ENCODE results near the gene ZNF598.
"Not testable (repeated sequence)": the region's sequence is repeated elsewhere in the genome, so short reads cannot be mapped to it uniquely, and the experiment has no call there.

The ZNF598 gene

DNA sequence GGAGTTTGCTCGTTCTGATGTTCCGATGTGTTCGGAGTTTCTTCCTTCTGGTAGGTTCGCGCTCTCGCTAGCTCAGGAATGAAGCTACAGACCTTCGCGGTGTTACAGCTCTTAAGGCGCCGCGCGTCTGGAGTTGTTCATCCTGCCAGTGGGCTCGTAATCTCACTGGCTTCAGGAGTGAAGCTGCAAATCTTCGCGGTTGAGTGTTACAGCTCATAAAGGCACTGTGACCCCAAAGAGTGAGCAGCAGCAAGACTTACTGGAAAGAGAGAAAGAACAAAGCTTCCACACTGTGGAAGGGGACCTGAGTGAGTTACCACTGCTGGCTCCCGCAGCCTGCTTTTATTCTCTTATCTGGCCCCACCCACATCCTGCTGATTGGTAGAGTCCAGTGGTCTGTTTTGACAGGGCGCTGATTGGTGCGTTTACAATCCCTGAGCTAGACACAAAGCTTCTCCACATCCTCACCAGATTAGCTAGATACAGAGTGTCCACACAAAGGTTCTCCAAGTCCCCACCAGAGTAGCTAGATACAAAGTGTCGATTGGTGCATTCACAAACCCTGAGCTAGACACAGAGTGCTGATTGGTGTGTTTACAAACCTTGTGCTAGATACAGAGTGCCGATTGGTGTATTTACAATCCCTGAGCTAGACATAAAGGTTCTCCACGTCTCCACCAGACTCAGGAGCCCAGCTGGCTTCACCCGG, 52.0 kb downstream of the ZNF598 start:
- DNase-seq, result not testable (repeated sequence)

GRCh38 chr16:1953734-1954133, 55.9 kb downstream of the ZNF598 start:
- no peak for DNase-seq

DNA sequence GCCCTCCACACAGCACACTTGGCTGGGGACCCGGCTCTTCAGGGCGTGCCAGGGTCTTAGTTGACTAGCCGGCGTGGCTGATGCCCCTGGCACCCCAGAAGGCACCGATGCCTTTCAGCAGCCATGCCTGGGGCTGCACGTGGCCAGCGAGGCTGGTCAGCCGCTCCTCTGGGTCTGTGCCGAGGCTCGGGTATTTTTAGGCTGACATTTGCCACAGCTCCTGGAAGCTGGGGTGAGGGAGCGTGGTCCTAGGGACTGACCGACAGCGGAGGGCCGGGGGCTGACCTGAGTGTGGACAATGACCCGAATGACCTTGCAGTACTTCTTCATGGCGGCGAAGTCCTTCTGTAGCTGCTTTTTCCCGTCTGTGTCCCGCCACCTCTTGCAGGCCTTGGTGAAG, 59.1 kb downstream of the ZNF598 start:
- no peak for DNase-seq

GRCh38 chr16:1950047-1950446, 59.6 kb downstream of the ZNF598 start:
- no peak for DNase-seq

DNA sequence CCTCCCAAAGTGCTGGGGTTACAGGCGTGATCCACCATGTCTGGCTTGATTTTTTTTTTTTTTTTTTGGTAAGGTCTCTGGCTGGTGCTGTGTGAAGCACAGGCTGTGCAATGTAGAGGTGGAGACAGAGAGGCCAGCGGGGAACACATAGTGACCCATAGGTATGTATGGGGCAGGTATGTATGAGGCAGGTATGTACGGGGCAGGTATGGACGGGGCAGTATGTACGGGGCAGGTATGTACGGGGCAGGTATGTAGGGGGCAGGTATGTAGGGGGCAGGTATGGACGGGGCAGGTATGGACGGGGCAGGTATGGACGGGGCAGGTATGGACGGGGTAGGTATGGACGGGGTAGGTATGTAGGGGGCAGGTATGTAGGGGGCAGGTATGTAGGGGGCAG, 60.1 kb downstream of the ZNF598 start:
- no peak for DNase-seq

All from fibroblast of skin of abdomen (primary cell).